SK-MEL-5 (cell line): Measurements from ENCODE around the gene ASIC5. TPM values are rescaled to one million over a fixed set of nuclear protein-coding genes. Genes with fewer than 3 reads are reported as not detected.

Experiments used
- DNase-seq: peaks from one replicate; pipeline ENCODE4 v3.0.0-alpha.2; 2016; ENCODE audit warnings: low read depth, low spot score
- in situ Hi-C: cut with HindIII; loops from 2 replicates; pipeline ENCODE4 v1.10.0; 2016; ENCODE audit warnings: low sequenced_read_pairs, high pct_unique_total_duplicates, low pct_unique_long_range_greater_than_20kb
- total RNA-seq: library from RNA; depleted of rRNA; stranded (reverse); fragments of >200 nt; shearing (Covaris generic); gene quantifications from 2 replicates; pipeline ENCODE4 v1.2.3, GENCODE V29; 2014; rRNA removed

Gene ASIC5
- total RNA-seq, 1 experiment from 2014 or later, result not detected

GRCh38 chr4:155781249-155781831 is 84.7 kb downstream of the ASIC5 start:
- in situ Hi-C loops, result no loop called here

GRCh38 chr4:155780775-155781174 is 85.3 kb downstream of the ASIC5 start:
- DNase-seq, result no peak
- in situ Hi-C loops, result no loop called here

More at GRCh38 chr4:155781249-155781831, 84.7 kb downstream of the ASIC5 start:
- DNase-seq, result no peak

Other genes starting within 250 kb of the ASIC5 start
- 0.08 and 0.24 TPM in 2 replicates for gene GUCY1A1, start 199.4 kb downstream of the ASIC5 start, total RNA-seq
- gene GUCY1B1, start 107.3 kb downstream of the ASIC5 start, total RNA-seq, result 0.18 and 0.69 TPM in 2 replicates
- 0.29 and 0.45 TPM in 2 replicates for gene TDO2, start 37.4 kb upstream of the ASIC5 start, total RNA-seq
- gene CTSO, start 87.6 kb upstream of the ASIC5 start, total RNA-seq, result 2.0 and 2.4 TPM in 2 replicates